GM19193 (cell line): Measurements from ENCODE around the gene CXXC1.
A peak's percentile ranks its signal among the peaks of the same experiment; 100 is the strongest.

Source experiments
- POLR2A ChIP-seq: IDR thresholded peaks from 4 replicates; pipeline ENCODE4 v1.6.1; 2011; ENCODE audit not compliant: insufficient read depth, insufficient read length; ENCODE audit errors: extremely low read depth

The CXXC1 gene

GRCh38 chr18:50283469-50284209 lies 3.9 kb downstream of the CXXC1 start:
- TF ChIP-seq POLR2A, result no peak

GRCh38 chr18:50282521-50283335 lies 4.8 kb downstream of the CXXC1 start:
- no peak for TF ChIP-seq POLR2A

DNA sequence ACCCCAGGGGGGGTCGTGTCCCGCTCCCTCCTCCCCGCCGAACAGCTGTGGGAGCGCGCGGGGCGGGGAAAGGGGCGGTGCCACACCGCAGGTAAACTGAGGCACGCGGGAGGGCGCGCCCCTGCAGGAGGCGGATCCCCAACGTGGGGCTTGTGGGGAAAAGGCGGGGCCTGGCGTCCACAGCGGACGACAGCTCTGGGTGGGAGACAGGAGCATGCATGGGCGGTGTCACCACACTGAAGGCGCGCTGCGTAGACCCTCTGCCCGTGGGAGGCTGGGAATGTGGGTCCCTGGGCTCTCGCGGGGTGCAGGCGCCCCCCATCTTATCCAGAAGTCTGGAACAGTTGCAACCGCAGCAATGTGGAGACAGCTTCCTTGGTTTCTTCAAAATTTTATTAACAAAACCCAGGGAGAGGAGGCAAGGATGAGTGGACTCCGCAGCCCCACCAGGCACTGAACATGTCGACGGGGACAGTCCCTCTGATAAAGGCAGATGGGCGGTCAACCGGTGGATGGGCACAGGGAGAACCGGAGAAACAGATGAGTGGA lies 5.4 kb downstream of the CXXC1 start:
- no peak for TF ChIP-seq POLR2A

- peak; percentile 95 for TF ChIP-seq POLR2A
These were observed 6.1 kb downstream of the CXXC1 start, which contains the start of gene MBD1 for GRCh38 chr18:50281295-50281971. MBD1 (minus strand) TSS chr18:50281523; CDS start chr18:50279992, 1,531 bp downstream.

DNA sequence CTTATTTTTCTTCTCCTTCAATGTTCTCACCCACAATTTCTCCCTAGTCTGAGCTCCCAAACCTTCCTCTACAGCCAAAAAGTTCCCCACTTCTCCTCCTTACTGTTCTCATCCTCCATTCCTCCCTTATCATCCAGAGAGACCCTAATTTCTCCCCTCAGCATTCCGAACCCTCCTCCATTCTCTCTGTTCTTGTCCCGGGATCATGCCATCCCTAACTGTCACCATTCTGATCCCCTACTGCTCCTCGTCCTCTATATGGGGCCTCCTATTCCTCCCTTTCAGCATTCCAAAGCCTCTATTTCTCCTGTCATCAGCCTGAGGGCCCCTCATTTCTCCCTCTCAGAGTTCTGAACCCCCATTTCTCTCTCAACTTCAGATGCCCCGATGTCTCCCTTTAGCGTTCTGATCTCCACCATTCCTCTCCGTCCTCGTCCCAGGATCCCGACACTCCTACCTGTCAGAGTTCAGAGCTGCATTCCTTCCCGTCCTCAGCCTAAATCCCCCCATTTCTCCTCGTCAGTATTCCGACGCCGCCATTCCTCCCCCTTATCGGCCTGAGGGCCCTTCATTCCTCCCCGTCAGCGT lies 6.7 kb downstream of the CXXC1 start:
- no peak for TF ChIP-seq POLR2A

- TF ChIP-seq POLR2A, result no peak
These were observed 7.7 kb downstream of the CXXC1 start for GRCh38 chr18:50279752-50280151.

DNA sequence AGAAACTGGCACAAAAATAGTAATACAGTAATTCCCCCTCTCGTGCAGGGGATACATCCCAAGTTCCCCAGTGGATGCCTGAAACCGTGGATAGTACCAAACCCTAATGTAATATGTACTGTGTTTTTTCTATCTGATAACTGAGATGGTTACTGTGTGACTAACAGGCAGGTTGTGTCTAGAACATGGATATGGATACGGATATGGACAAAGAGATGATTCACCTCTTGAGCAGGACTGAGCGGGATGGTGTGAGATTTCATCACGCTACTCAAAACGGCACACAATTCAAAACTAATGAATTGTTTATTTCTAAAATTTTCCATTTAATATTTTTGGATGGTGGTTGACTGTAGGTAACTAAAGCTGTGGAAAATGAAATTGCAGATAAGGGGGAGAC lies 9.6 kb downstream of the CXXC1 start:
- no peak for TF ChIP-seq POLR2A

DNA sequence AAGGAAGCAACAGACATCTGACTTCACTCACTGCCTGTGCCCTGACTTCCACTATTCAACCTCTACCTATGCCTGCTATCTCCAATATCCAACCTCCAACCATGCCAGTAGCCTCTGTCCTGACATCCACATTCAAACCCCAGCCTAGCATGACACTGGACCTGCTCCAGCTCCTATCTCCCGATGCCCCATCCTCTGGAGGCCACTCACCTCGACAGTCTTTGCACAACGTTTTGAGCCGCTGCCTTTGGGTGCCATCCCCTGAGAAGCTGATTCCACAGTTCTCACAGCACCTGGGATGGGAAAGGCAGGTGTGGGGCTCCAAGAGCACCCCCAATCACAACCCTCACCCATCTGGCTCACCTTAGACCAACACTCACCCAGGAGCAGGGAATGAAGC lies 11.0 kb downstream of the CXXC1 start:
- no peak for TF ChIP-seq POLR2A

- no peak for TF ChIP-seq POLR2A
These were observed 11.9 kb downstream of the CXXC1 start for GRCh38 chr18:50275503-50276036.

DNA sequence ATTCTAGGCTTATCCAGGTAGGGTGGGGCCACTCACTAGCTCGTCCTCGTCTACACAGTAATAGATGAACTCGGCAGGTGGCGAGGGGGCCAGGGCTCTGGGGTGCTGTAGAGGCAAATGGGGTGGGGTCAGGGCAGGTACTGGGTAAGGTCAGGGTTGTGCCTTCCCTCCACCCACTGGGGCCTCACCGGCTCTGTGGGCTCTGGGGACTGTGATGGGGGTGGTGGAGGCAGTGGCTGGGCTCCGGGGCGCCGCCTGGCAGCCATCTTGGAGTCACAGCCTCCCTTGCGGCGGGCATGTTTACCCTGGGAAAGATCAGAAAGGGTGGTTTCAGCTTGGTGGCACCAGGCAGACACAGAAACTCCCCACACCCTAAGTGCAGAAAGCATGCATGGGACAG lies 12.6 kb downstream of the CXXC1 start:
- TF ChIP-seq POLR2A, result no peak

DNA sequence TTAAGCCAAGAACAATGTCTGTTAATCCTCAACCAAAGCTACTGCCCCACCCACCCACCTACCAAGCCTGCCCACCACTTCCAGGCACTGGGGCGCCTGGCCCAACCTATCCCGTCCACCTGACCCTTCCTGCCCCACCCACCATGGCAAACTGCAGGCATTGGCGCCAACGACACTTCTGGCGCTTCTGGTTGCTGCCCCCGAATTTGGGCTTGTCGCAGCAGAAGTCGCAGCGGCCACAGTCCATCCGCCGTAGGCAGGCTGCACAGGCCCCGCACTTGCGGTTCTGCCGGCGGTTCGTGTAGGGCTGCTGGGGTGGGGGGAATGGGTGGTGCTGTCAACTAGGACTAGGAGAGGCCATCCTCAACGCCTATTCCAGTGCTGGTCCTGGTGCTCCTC lies 13.4 kb downstream of the CXXC1 start:
- TF ChIP-seq POLR2A, result no peak

GRCh38 chr18:50273203-50274043 lies 14.1 kb downstream of the CXXC1 start:
- TF ChIP-seq POLR2A, result no peak

DNA sequence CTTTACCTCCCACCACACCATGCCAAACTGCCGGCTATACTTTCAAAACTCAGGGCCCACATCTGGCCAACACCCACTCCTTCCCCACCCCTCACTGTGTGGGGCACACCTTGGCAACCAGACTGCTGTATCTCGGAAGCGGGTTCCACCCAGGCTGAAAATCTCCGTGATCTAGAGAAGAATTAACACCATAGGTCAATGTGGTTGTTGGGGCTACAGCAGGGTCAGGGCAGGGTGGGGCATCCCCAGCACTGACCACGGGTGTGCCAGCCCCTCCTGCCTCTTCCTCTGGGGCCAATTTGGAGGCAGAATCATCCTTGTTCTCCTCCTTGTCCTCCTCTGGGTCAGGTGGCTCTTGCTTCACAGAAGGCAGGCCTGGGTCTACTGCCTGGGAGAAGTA lies 14.9 kb downstream of the CXXC1 start:
- no peak for TF ChIP-seq POLR2A
